ENCODE measurements around the gene NUDT15.
A peak's percentile ranks its signal among the peaks of the same experiment; 100 is the strongest.

NUDT15 gene

GRCh38 chr13:48018637-48019036, 18.9 kb upstream of the NUDT15 start:
- peak overlapping the region; percentile 85 for H3K27ac ChIP-seq
- no peak for TF ChIP-seq CTCF (conservative IDR thresholded peaks at IDR 0.05)
- no peak for TF ChIP-seq ZFX (IDR thresholded peaks at IDR 0.05)

DNA sequence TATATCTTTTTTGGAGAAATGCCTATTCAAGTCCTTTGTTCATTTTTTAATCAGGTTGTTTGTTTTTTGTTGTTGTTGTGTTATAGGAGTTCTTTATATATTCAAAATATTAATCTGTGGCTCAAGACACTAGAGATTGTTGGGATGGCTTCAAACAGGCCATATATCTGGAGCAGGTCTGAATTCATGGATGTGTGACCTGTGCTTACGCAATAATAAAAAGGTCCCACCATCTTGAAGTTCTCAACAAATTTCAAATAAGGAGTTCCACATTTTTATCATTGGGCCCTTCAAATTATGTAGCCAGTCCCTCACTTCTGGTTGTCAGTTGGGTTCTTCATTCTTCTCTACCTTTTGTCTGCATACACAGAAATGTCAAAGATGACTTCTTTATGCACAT, 17.7 kb upstream of the NUDT15 start:
- no peak for TF ChIP-seq ZFX (IDR thresholded peaks at IDR 0.05)
- no peak for TF ChIP-seq CTCF (conservative IDR thresholded peaks at IDR 0.05)
- peak overlapping the region; percentile 81 for H3K27ac ChIP-seq

GRCh38 chr13:48028066-48028465, 9.5 kb upstream of the NUDT15 start:
- TF ChIP-seq ZFX (IDR thresholded peaks at IDR 0.05) (no peak), CTCF (conservative IDR thresholded peaks at IDR 0.05) (no peak)
- no peak overlapping the region for H3K27ac ChIP-seq

DNA sequence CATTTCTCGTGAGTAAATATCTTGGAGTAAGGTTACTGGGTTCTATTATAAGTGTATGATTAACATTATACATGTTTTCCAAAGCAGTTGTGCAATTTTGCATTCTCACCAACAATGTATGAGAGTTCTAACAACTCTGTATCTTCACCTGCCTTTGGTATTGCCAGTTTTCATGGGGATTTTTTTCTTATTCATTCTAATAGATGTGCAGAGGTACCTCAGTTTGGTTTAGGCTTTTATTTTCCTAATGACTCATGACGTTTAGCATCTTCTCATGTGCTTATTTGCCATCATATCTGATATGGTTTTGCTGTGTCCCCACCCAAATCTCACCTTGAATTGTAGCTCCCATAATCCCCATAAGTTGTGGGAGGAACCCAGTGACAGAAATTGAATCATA, 7.7 kb upstream of the NUDT15 start:
- no peak for TF ChIP-seq ZFX (IDR thresholded peaks at IDR 0.05)
- no peak overlapping the region for H3K27ac ChIP-seq

DNA sequence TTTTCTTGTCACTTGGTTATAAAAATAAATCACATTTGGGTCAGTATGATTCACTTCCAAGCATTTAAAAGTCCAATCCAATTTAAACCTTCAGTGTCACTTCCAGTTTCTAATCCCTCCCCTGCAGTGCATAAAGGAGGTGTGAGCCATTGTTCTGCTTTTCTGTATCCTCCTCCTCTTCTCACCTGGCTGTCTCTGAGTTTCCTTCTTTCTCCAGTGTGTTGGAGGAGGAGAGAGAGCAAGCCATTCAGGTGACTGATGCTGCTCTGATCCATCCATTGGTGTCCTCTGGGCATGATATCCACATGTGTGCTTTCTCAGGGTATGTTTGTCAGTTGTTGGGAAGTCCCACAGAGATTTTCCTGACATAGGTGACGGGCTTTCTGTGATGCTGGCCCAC, 1.2 kb downstream of the NUDT15 start:
- no peak overlapping the region; the same call in 1 of the 2 replicates for H3K27ac ChIP-seq
- TF ChIP-seq ZFX (IDR thresholded peaks at IDR 0.05) (no peak), CTCF (conservative IDR thresholded peaks at IDR 0.05) (no peak)

GRCh38 chr13:48040049-48040448, 2.5 kb downstream of the NUDT15 start:
- TF ChIP-seq ZFX (IDR thresholded peaks at IDR 0.05), result no peak
- no peak for TF ChIP-seq CTCF (conservative IDR thresholded peaks at IDR 0.05)
- H3K27ac ChIP-seq, result no peak overlapping the region

GRCh38 chr13:48040896-48041295, 3.4 kb downstream of the NUDT15 start:
- no peak overlapping the region for H3K27ac ChIP-seq
- TF ChIP-seq CTCF (conservative IDR thresholded peaks at IDR 0.05) (no peak), ZFX (IDR thresholded peaks at IDR 0.05) (no peak)

GRCh38 chr13:48042894-48043293, 5.4 kb downstream of the NUDT15 start:
- TF ChIP-seq ZFX (IDR thresholded peaks at IDR 0.05) (no peak), CTCF (conservative IDR thresholded peaks at IDR 0.05) (no peak)
- no peak overlapping the region for H3K27ac ChIP-seq

All from C4-2B (cell line).